GM12878 (cell line): Measurements from ENCODE around the gene MAGEA9.

Source experiments
- BRCA1 ChIP-seq: IDR thresholded peaks from 2 replicates; pipeline ENCODE4 v1.6.1; 2011; ENCODE audit warnings: low read depth, low read length, improper control_type of control experiment
- CTCF ChIP-seq, 3 experiments: IDR thresholded peaks in 2 of 3; conservative IDR thresholded peaks in 1 of 3; 2 replicates each; pipeline ENCODE4 v1.5.1; 2011; ENCODE audit warnings: low read depth in 3 of 3, low read length in 3 of 3, mild to moderate bottlenecking in 3 of 3, control low read depth in 2 of 3, moderate library complexity in 2 of 3, inconsistent platforms in 1 of 3, mixed read lengths in 1 of 3; ENCODE audit not compliant: control insufficient read depth in 2 of 3, insufficient read depth in 1 of 3; ENCODE audit errors: extremely low read depth in 1 of 3
- EZH2 ChIP-seq: IDR thresholded peaks from 2 replicates; pipeline ENCODE4 v1.6.1; 2012; ENCODE audit warnings: low read depth, mild to moderate bottlenecking, control low read depth, inconsistent platforms, low read length, borderline replicate concordance; ENCODE audit not compliant: control insufficient read depth
- FOXK2 ChIP-seq: fragments of 450-650 bp; IDR thresholded peaks from 2 replicates; pipeline ENCODE4 v1.6.1; 2017; ENCODE audit warnings: mild to moderate bottlenecking, moderate library complexity
- MXI1 ChIP-seq: fragments of 150-350 bp; IDR thresholded peaks from 2 replicates; pipeline ENCODE4 v1.6.1; 2011; ENCODE audit warnings: low read depth, mild to moderate bottlenecking, inconsistent platforms, low read length, improper control_type of control experiment
- PML ChIP-seq: IDR thresholded peaks from 2 replicates; pipeline ENCODE4 v1.6.1; 2012; ENCODE audit warnings: low read length, inconsistent platforms
- POLR2AphosphoS2 ChIP-seq: IDR thresholded peaks from 2 replicates; pipeline ENCODE4 v1.6.1; 2011; ENCODE audit warnings: low read depth, mild to moderate bottlenecking, low read length, improper control_type of control experiment, moderate library complexity
- RUNX3 ChIP-seq: IDR thresholded peaks from 2 replicates; pipeline ENCODE4 v1.6.1; 2012; ENCODE audit warnings: low read length, inconsistent platforms
- SIN3A ChIP-seq: IDR thresholded peaks from 2 replicates; pipeline ENCODE4 v1.6.1; 2012; ENCODE audit warnings: low read depth, low read length, improper control_type of control experiment
- SREBF2 ChIP-seq: IDR thresholded peaks from 2 replicates; pipeline ENCODE4 v1.6.1; 2012; ENCODE audit warnings: mild to moderate bottlenecking, low read length
- TF ChIP-seq, protein P1 (sequence below): fragments of 450-650 bp; IDR thresholded peaks from 2 replicates; pipeline ENCODE4 v1.6.1; 2017; ENCODE audit warnings: antibody characterized with exemption, mild to moderate bottlenecking, moderate library complexity

GRCh38 chrX:149831473-149831872 lies 49.7 kb downstream of the MAGEA9 start:
- TF ChIP-seq BRCA1 (no peak), SREBF2 (no peak), SIN3A (no peak), CTCF (IDR thresholded peaks at IDR 0.05 in 2 of 3, conservative IDR thresholded peaks at IDR 0.05 in 1 of 3; ENCODE audit: control insufficient read depth in 2 of 3, extremely low read depth in 1 of 3, insufficient read depth in 1 of 3, low read depth in 3 of 3, low read length in 3 of 3) (peak in 1 of 3 experiments; percentile 11; a peak in 1 of 6 replicates), MXI1 (no peak), FOXK2 (no peak), EZH2 (no peak), POLR2AphosphoS2 (no peak), RUNX3 (no peak), PML (no peak)
- TF ChIP-seq, protein P1, sequence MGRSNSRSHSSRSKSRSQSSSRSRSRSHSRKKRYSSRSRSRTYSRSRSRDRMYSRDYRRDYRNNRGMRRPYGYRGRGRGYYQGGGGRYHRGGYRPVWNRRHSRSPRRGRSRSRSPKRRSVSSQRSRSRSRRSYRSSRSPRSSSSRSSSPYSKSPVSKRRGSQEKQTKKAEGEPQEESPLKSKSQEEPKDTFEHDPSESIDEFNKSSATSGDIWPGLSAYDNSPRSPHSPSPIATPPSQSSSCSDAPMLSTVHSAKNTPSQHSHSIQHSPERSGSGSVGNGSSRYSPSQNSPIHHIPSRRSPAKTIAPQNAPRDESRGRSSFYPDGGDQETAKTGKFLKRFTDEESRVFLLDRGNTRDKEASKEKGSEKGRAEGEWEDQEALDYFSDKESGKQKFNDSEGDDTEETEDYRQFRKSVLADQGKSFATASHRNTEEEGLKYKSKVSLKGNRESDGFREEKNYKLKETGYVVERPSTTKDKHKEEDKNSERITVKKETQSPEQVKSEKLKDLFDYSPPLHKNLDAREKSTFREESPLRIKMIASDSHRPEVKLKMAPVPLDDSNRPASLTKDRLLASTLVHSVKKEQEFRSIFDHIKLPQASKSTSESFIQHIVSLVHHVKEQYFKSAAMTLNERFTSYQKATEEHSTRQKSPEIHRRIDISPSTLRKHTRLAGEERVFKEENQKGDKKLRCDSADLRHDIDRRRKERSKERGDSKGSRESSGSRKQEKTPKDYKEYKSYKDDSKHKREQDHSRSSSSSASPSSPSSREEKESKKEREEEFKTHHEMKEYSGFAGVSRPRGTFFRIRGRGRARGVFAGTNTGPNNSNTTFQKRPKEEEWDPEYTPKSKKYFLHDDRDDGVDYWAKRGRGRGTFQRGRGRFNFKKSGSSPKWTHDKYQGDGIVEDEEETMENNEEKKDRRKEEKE: no peak
